IMR-90 (cell line): ENCODE measurements around the gene UBR4. TPM values are rescaled to one million over a fixed set of nuclear protein-coding genes. Genes with fewer than 3 reads are reported as not detected.

Source experiments
- ATAC-seq: fragments of 200-7000 bp; cut with Tn5 transposase; 2 replicates; pipeline ENCODE4 v1.9.1; 2020; ENCODE audit warnings: low read depth, mild to moderate bottlenecking, moderate library complexity
- BruUV-seq: library from RNA; stranded (reverse); fragments of 400-500 nt; replicated peaks from 2 replicates; lab custom pipeline; 2021; lab: Mats Ljungman, UMichigan
- CTCF ChIA-PET: fragments of 300-600 bp; formaldehyde crosslinking; extraction: SDS; loops from one replicate; lab custom pipeline; 2021; ENCODE audit warnings: antibody characterized with exemption; lab: Yijun Ruan, JAX
- POLR2A ChIA-PET: fragments of 300-600 bp; sonication (Branson Sonifier 250); formaldehyde crosslinking; loops from one replicate; lab custom pipeline; 2022; ENCODE audit warnings: antibody characterized with exemption; ENCODE audit not compliant: unreplicated experiment; lab: Charles Lee
- DNase-seq: peaks from one replicate; pipeline ENCODE4 v3.0.0; 2013
- H2AFZ ChIP-seq: replicated peaks from 2 replicates; pipeline ENCODE3; 2013; ENCODE audit warnings: low read length, mild to moderate bottlenecking; ENCODE audit not compliant: poor library complexity
- H2AK5ac ChIP-seq: 2 replicates; pipeline ENCODE4 v1.6.1; 2013; ENCODE audit warnings: low read depth, low read length, inconsistent platforms
- H2AK9ac ChIP-seq: replicated peaks from 2 replicates; pipeline ENCODE3; 2013; ENCODE audit warnings: mild to moderate bottlenecking, low read depth, low read length, moderate library complexity; ENCODE audit not compliant: poor library complexity
- H2BK120ac ChIP-seq: 2 replicates; pipeline ENCODE4 v1.6.1; 2013; ENCODE audit warnings: low read depth, low read length, inconsistent platforms
- H2BK15ac ChIP-seq: 3 replicates; pipeline ENCODE4 v1.6.1; 2013; ENCODE audit warnings: low read depth, low read length, inconsistent platforms
- H2BK20ac ChIP-seq: 2 replicates; pipeline ENCODE4 v1.6.1; 2013; ENCODE audit warnings: low read depth, mild to moderate bottlenecking, inconsistent platforms, low read length, moderate library complexity
- H2BK5ac ChIP-seq: 2 replicates; pipeline ENCODE4 v1.6.1; 2013; ENCODE audit warnings: mild to moderate bottlenecking, low read depth, low read length, inconsistent platforms; ENCODE audit not compliant: poor library complexity, severe bottlenecking
- H3K14ac ChIP-seq: replicated peaks from 2 replicates; pipeline ENCODE4 v1.6.1; 2013; ENCODE audit warnings: low read depth, low read length, inconsistent platforms
- H3K18ac ChIP-seq: 2 replicates; pipeline ENCODE4 v1.6.1; 2013; ENCODE audit warnings: low read depth, low read length, control low read depth
- H3K23ac ChIP-seq: 2 replicates; pipeline ENCODE4 v1.6.1; 2013; ENCODE audit warnings: low read depth, low read length, inconsistent platforms
- H3K27ac ChIP-seq: 2 replicates; pipeline ENCODE4 v1.5.1; 2013; ENCODE audit warnings: mild to moderate bottlenecking, control low read depth, low read length; ENCODE audit not compliant: insufficient read depth
- H3K27me3 ChIP-seq: 2 replicates; pipeline ENCODE4 v1.6.1; 2013; ENCODE audit warnings: low read length; ENCODE audit not compliant: control insufficient read depth, insufficient read depth
- H3K36me3 ChIP-seq: 2 replicates; pipeline ENCODE4 v1.6.1; 2013; ENCODE audit warnings: low read length, mixed read lengths; ENCODE audit not compliant: control insufficient read depth, insufficient read depth
- H3K4ac ChIP-seq: 2 replicates; pipeline ENCODE4 v1.6.1; 2013; ENCODE audit warnings: low read depth, low read length, inconsistent platforms
- H3K4me1 ChIP-seq: 2 replicates; pipeline ENCODE4 v1.6.1; 2013; ENCODE audit warnings: low read length, mixed read lengths; ENCODE audit not compliant: control insufficient read depth, insufficient read depth
- H3K4me2 ChIP-seq: 2 replicates; pipeline ENCODE4 v1.6.1; 2013; ENCODE audit warnings: low read depth, mild to moderate bottlenecking, control low read depth, low read length, moderate library complexity
- H3K4me3 ChIP-seq: 2 replicates; pipeline ENCODE4 v1.5.1; 2013; ENCODE audit warnings: low read depth, mild to moderate bottlenecking, control low read depth, low read length, moderate library complexity; ENCODE audit not compliant: insufficient read depth
- H3K56ac ChIP-seq: 2 replicates; pipeline ENCODE4 v1.6.1; 2013; ENCODE audit warnings: low read length, inconsistent platforms; ENCODE audit not compliant: insufficient read depth; ENCODE audit errors: extremely low read depth
- H3K79me1 ChIP-seq, 2 experiments: 2 replicates each; pipeline ENCODE4 v1.6.1; 2013; ENCODE audit warnings: low read length in 2 of 2, inconsistent platforms in 1 of 2, low read depth in 1 of 2
- H3K9ac ChIP-seq: 2 replicates; pipeline ENCODE4 v1.6.1; 2013; ENCODE audit warnings: low read depth, low read length, control low read depth
- H3K9me1 ChIP-seq: 2 replicates; pipeline ENCODE4 v1.6.1; 2013; ENCODE audit warnings: low read length, inconsistent platforms; ENCODE audit not compliant: insufficient read depth
- H3K9me3 ChIP-seq: 2 replicates; pipeline ENCODE4 v1.6.1; 2013; ENCODE audit warnings: low read length; ENCODE audit not compliant: control insufficient read depth, insufficient read depth
- H4K20me1 ChIP-seq: 2 replicates; pipeline ENCODE4 v1.6.1; 2013; ENCODE audit warnings: low read length, inconsistent platforms; ENCODE audit not compliant: insufficient read depth
- H4K5ac ChIP-seq: 2 replicates; pipeline ENCODE4 v1.6.1; 2013; ENCODE audit warnings: mild to moderate bottlenecking, low read depth, low read length, control low read depth
- H4K8ac ChIP-seq, 2 experiments: 2 replicates each; pipeline ENCODE4 v1.6.1; 2013; ENCODE audit warnings: low read depth in 2 of 2, low read length in 2 of 2, control low read depth in 1 of 2, inconsistent platforms in 1 of 2
- H4K91ac ChIP-seq: 2 replicates; pipeline ENCODE4 v1.6.1; 2013; ENCODE audit warnings: low read depth, low read length, inconsistent platforms; ENCODE audit not compliant: insufficient read depth
- CEBPB ChIP-seq: IDR thresholded peaks from 2 replicates; pipeline ENCODE4 v1.6.1; 2012; ENCODE audit warnings: low read depth, low read length, improper control_type of control experiment
- CTCF ChIP-seq: conservative IDR thresholded peaks from 2 replicates; pipeline ENCODE4 v1.5.1; 2012; ENCODE audit warnings: mild to moderate bottlenecking, low read depth, low read length, improper control_type of control experiment
- FOS ChIP-seq: fragments of 150-350 bp; IDR thresholded peaks from 2 replicates; pipeline ENCODE4 v1.6.1; 2016; ENCODE audit warnings: low read depth, low read length
- NFE2L2 ChIP-seq: fragments of 150-350 bp; IDR thresholded peaks from 2 replicates; pipeline ENCODE4 v1.6.1; 2016; ENCODE audit warnings: low read depth, mild to moderate bottlenecking, low read length
- POLR2A ChIP-seq: IDR thresholded peaks from 2 replicates; pipeline ENCODE4 v1.6.1; 2012; ENCODE audit warnings: mild to moderate bottlenecking, low read depth, low read length
- RAD21 ChIP-seq: IDR thresholded peaks from 2 replicates; pipeline ENCODE4 v1.6.1; 2012; ENCODE audit warnings: low read length, improper control_type of control experiment
- RFX5 ChIP-seq: IDR thresholded peaks from 2 replicates; pipeline ENCODE4 v1.8.0; 2012; ENCODE audit warnings: low read depth, mild to moderate bottlenecking, low read length, moderate library complexity
- USF2 ChIP-seq: fragments of 150-350 bp; IDR thresholded peaks from 2 replicates; pipeline ENCODE4 v1.6.1; 2017; ENCODE audit warnings: mild to moderate bottlenecking, antibody characterized with exemption, low read length, low read depth
- WGBS, 2 experiments: methylation state at CpG; one replicate each; pipeline versions ENCODE4 v1.1.5 to v1.1.7; 2013; ENCODE audit warnings: missing lambda C conversion rate in 2 of 2; ENCODE audit not compliant: insufficient read length in 1 of 2; ENCODE audit errors: extremely low coverage in 2 of 2; 5-methylcytosine and 5-hydroxymethylcytosine counted together
- dilution Hi-C: fragments of 300-500 bp; cut with HindIII; formaldehyde crosslinking; loops from one replicate; pipeline ENCODE4 v1.14.3; 2018; ENCODE audit warnings: low sequenced_read_pairs; ENCODE audit not compliant: unreplicated experiment
- in situ Hi-C: fragments of 300-500 bp; cut with MboI; formaldehyde crosslinking; loops from 3 replicates; pipeline ENCODE4 v1.14.3; 2019; ENCODE audit warnings: low sequenced_read_pairs, inconsistent platforms, mixed read lengths
- intact Hi-C: fragments of 100-400 bp; cut with micrococcal nuclease; formaldehyde crosslinking; loops from 2 replicates; pipeline ENCODE4 v1.10.0; 2022
- polyA plus RNA-seq, 3 experiments: library from polyadenylated mRNA; depleted of rRNA; stranded (reverse); fragments of >200 nt; gene quantifications; 2 replicates each; pipeline ENCODE4 v1.2.3, GENCODE V29; 2012; ENCODE audit warnings: low replicate concordance in 1 of 3
- total RNA-seq: library from RNA; depleted of rRNA; stranded (reverse); fragments of >200 nt; gene quantifications from 2 replicates; pipeline ENCODE4 v1.2.3, GENCODE V29; 2012
- TF ChIP-seq, protein P1 (sequence below): fragments of 150-350 bp; IDR thresholded peaks from 2 replicates; pipeline ENCODE4 v1.6.1; 2016; ENCODE audit warnings: low read depth, mild to moderate bottlenecking, low read length, moderate library complexity, borderline replicate concordance

The UBR4 gene
- total and polyA plus RNA-seq, 2 of the 4 experiments (the other 2 are of a cell fraction) = 87.8 to 121 TPM

GRCh38 chr1:19209990-19210771 lies at the start of gene UBR4 (continued):
- TF ChIP-seq CTCF (no peak), RAD21 (no peak)

DNA sequence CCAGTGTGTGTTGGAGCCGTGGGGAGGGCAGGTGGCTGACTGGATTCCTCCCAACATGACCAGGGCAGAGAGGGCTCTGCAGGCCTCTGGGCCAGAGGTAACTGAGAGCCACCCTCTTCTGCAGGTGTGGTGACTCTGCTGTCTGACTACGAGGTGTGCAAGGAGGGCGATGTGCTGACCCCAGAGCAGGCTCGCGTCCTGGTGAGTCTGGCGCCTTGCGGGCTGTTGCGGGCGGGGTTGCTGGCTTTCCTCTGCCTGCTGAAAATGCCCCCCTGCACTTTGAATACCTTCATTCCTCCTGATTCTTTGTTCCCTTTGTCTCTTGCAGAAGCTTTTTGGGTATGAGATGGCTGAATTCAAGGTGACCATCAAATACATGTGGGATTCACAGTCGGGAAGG lies 48.3 kb upstream of the UBR4 start:
- H3K23ac ChIP-seq = no peak overlapping the region
- H3K18ac ChIP-seq = no peak overlapping the region
- no peak for ATAC-seq
- H2BK5ac ChIP-seq = no peak overlapping the region
- 94% methylated on average over 3 of the region's 10 CpGs; no CpG with 5 or more reads in 1 of the 2 experiments for WGBS, 2 experiments
- H3K27me3 ChIP-seq = no peaks in the 10 kb centered on the region
- H3K4me3 ChIP-seq = no peak overlapping the region
- H3K4ac ChIP-seq = no peak overlapping the region
- no peak overlapping the region for H2BK15ac ChIP-seq
- intact Hi-C loops = no loop called here
- no peak overlapping the region for H2AK5ac ChIP-seq
- peaks cover 22% of the 10 kb centered on the region for H4K20me1 ChIP-seq
- peaks cover 3% of the 10 kb centered on the region; the same call in 1 of the 2 replicates for H3K4me1 ChIP-seq
- dilution Hi-C loops = no loop called here
- H3K27ac ChIP-seq = no peak overlapping the region
- H3K14ac ChIP-seq = no peak overlapping the region
- in situ Hi-C loops = no loop called here
- no peak overlapping the region for H3K56ac ChIP-seq
- no peak overlapping the region for H4K8ac ChIP-seq
- DNase-seq = no peak
- no peak overlapping the region for H4K5ac ChIP-seq
- H3K36me3 ChIP-seq = peaks cover 41% of the 10 kb centered on the region
- H3K9me1 ChIP-seq = peaks cover 13% of the 10 kb centered on the region; the same call in 1 of the 2 replicates
- no peak overlapping the region for H2BK120ac ChIP-seq
- peaks cover 12 to 38% of the 10 kb centered on the region in 2 experiments for H3K79me1 ChIP-seq
- no peaks in the 10 kb centered on the region for H3K9me3 ChIP-seq
- H2BK20ac ChIP-seq = no peak overlapping the region
- ChIA-PET CTCF (no interaction called here), POLR2A (no interaction called here)
- H2AFZ ChIP-seq = no peak overlapping the region
- no peak overlapping the region for H4K91ac ChIP-seq
- no peak overlapping the region for H2AK9ac ChIP-seq
- BruUV-seq = no TSS peak
- no peak overlapping the region for H3K9ac ChIP-seq
- H3K4me2 ChIP-seq = no peak overlapping the region
- TF ChIP-seq USF2 (no peak), NFE2L2 (no peak), RFX5 (no peak), CTCF (no peak), POLR2A (no peak), CEBPB (no peak), FOS (no peak), RAD21 (no peak)
- TF ChIP-seq, protein P1, sequence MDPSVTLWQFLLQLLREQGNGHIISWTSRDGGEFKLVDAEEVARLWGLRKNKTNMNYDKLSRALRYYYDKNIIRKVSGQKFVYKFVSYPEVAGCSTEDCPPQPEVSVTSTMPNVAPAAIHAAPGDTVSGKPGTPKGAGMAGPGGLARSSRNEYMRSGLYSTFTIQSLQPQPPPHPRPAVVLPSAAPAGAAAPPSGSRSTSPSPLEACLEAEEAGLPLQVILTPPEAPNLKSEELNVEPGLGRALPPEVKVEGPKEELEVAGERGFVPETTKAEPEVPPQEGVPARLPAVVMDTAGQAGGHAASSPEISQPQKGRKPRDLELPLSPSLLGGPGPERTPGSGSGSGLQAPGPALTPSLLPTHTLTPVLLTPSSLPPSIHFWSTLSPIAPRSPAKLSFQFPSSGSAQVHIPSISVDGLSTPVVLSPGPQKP = no peak
